ENCODE data around the gene LUZP1. TPM values are rescaled to one million over a fixed set of nuclear protein-coding genes. Genes with fewer than 3 reads are reported as not detected.

LUZP1 gene
- total and polyA plus RNA-seq, 2 donors (not counting 1 experiment from before 2014, with no cell fraction given) = 18.8 to 27.2 TPM

GRCh38 chr1:23097316-23097715 lies 71.3 kb downstream of the LUZP1 start:
- H2AFZ ChIP-seq (ENCODE audit: low read length) = no peak overlapping the region
- no peaks in the 10 kb centered on the region for H3K27me3 ChIP-seq (ENCODE audit: control insufficient read depth, insufficient read depth, low read length)
- TF ChIP-seq EZH2 (IDR thresholded peaks at IDR 0.05; ENCODE audit: low read length, missing control alignments) = no peak
- TF ChIP-seq, protein P1, sequence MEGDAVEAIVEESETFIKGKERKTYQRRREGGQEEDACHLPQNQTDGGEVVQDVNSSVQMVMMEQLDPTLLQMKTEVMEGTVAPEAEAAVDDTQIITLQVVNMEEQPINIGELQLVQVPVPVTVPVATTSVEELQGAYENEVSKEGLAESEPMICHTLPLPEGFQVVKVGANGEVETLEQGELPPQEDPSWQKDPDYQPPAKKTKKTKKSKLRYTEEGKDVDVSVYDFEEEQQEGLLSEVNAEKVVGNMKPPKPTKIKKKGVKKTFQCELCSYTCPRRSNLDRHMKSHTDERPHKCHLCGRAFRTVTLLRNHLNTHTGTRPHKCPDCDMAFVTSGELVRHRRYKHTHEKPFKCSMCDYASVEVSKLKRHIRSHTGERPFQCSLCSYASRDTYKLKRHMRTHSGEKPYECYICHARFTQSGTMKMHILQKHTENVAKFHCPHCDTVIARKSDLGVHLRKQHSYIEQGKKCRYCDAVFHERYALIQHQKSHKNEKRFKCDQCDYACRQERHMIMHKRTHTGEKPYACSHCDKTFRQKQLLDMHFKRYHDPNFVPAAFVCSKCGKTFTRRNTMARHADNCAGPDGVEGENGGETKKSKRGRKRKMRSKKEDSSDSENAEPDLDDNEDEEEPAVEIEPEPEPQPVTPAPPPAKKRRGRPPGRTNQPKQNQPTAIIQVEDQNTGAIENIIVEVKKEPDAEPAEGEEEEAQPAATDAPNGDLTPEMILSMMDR (conservative IDR thresholded peaks at IDR 0.05 in 1 of 2, IDR thresholded peaks at IDR 0.05 in 1 of 2; ENCODE audit: low read depth in 1 of 2, low read length in 2 of 2) = no peak
- no peak overlapping the region for H3K27ac ChIP-seq (ENCODE audit: insufficient read depth, low read length)
- no peaks in the 10 kb centered on the region for H3K9me3 ChIP-seq (ENCODE audit: control insufficient read depth, insufficient read depth, low read depth, low read length)
- H3K79me2 ChIP-seq (ENCODE audit: control insufficient read depth, insufficient read depth, low read length) = peaks cover 2% of the 10 kb centered on the region
- no peak overlapping the region for H3K9ac ChIP-seq (ENCODE audit: insufficient read depth, low read length)
- DNase-seq (ENCODE audit: low read depth in 2 of 2) = peak in 1 of 2 donors; percentile 28
- H3K4me3 ChIP-seq (replicated peaks in 1 of 4; ENCODE audit: control extremely low read depth in 1 of 4, insufficient read depth in 1 of 4, low read depth in 3 of 4, low read length in 4 of 4) = no peak overlapping the region
- peaks cover 9% of the 10 kb centered on the region for H3K36me3 ChIP-seq (ENCODE audit: control insufficient read depth, insufficient read depth, low read length)
- H3K4me2 ChIP-seq (ENCODE audit: extremely low read depth, insufficient read depth, low read length) = no peak overlapping the region
- peaks cover 28% of the 10 kb centered on the region for H3K4me1 ChIP-seq (ENCODE audit: control insufficient read depth, extremely low read depth, insufficient read depth, low read length)
- no peaks in the 10 kb centered on the region for H4K20me1 ChIP-seq (ENCODE audit: control insufficient read depth, extremely low read depth, insufficient read depth, low read length)

- Histone ChIP-seq H3K4me3 (replicated peaks in 1 of 4; ENCODE audit: control extremely low read depth in 1 of 4, insufficient read depth in 1 of 4, low read depth in 3 of 4, low read length in 4 of 4) (no peak overlapping the region), H3K9ac (ENCODE audit: insufficient read depth, low read length) (no peak overlapping the region), H3K79me2 (ENCODE audit: control insufficient read depth, insufficient read depth, low read length) (no peaks in the 10 kb centered on the region), H3K9me3 (ENCODE audit: control insufficient read depth, insufficient read depth, low read depth, low read length) (no peaks in the 10 kb centered on the region), H3K27me3 (ENCODE audit: control insufficient read depth, insufficient read depth, low read length) (no peaks in the 10 kb centered on the region), H4K20me1 (ENCODE audit: control insufficient read depth, extremely low read depth, insufficient read depth, low read length) (no peaks in the 10 kb centered on the region), H3K27ac (ENCODE audit: insufficient read depth, low read length) (no peak overlapping the region), H3K36me3 (ENCODE audit: control insufficient read depth, insufficient read depth, low read length) (peaks cover 11% of the 10 kb centered on the region), H3K4me2 (ENCODE audit: extremely low read depth, insufficient read depth, low read length) (no peak overlapping the region), H3K4me1 (ENCODE audit: control insufficient read depth, extremely low read depth, insufficient read depth, low read length) (no peaks in the 10 kb centered on the region), H2AFZ (ENCODE audit: low read length) (no peak overlapping the region)
- DNase-seq (ENCODE audit: low read depth in 2 of 2) = no peak
- TF ChIP-seq, protein P1 (conservative IDR thresholded peaks at IDR 0.05 in 1 of 2, IDR thresholded peaks at IDR 0.05 in 1 of 2; ENCODE audit: low read depth in 1 of 2, low read length in 2 of 2) = no peak
- no peak for TF ChIP-seq EZH2 (IDR thresholded peaks at IDR 0.05; ENCODE audit: low read length, missing control alignments)
Observed at GRCh38 chr1:23092447-23092846, 76.2 kb downstream of the LUZP1 start.

- Histone ChIP-seq H3K4me2 (ENCODE audit: extremely low read depth, insufficient read depth, low read length) (no peak overlapping the region), H3K9ac (ENCODE audit: insufficient read depth, low read length) (no peak overlapping the region), H3K27ac (ENCODE audit: insufficient read depth, low read length) (no peak overlapping the region), H3K9me3 (ENCODE audit: control insufficient read depth, insufficient read depth, low read depth, low read length) (no peaks in the 10 kb centered on the region), H2AFZ (ENCODE audit: low read length) (no peak overlapping the region), H3K79me2 (ENCODE audit: control insufficient read depth, insufficient read depth, low read length) (no peaks in the 10 kb centered on the region), H3K4me3 (replicated peaks in 1 of 4; ENCODE audit: control extremely low read depth in 1 of 4, insufficient read depth in 1 of 4, low read depth in 3 of 4, low read length in 4 of 4) (no peak overlapping the region), H3K4me1 (ENCODE audit: control insufficient read depth, extremely low read depth, insufficient read depth, low read length) (no peaks in the 10 kb centered on the region), H4K20me1 (ENCODE audit: control insufficient read depth, extremely low read depth, insufficient read depth, low read length) (no peaks in the 10 kb centered on the region), H3K36me3 (ENCODE audit: control insufficient read depth, insufficient read depth, low read length) (peaks cover 14% of the 10 kb centered on the region), H3K27me3 (ENCODE audit: control insufficient read depth, insufficient read depth, low read length) (no peaks in the 10 kb centered on the region)
- no peak for TF ChIP-seq EZH2 (IDR thresholded peaks at IDR 0.05; ENCODE audit: low read length, missing control alignments)
- TF ChIP-seq, protein P1 (conservative IDR thresholded peaks at IDR 0.05 in 1 of 2, IDR thresholded peaks at IDR 0.05 in 1 of 2; ENCODE audit: low read depth in 1 of 2, low read length in 2 of 2) = no peak
- no peak for DNase-seq (ENCODE audit: low read depth in 2 of 2)
Observed at GRCh38 chr1:23091545-23091944, 77.1 kb downstream of the LUZP1 start.

Data from fibroblast of lung (primary cell).